ENCODE data around the gene NR3C2.
"Not testable (repeated sequence)": the region's sequence is repeated elsewhere in the genome, so short reads cannot be mapped to it uniquely, and the experiment has no call there.

Gene NR3C2

GRCh38 chr4:148091896-148092295 is 350.3 kb downstream of the NR3C2 start:
- Histone ChIP-seq H4K20me1 (ENCODE audit: insufficient read depth) (no peaks in the 10 kb centered on the region), H3K4me3 (IDR thresholded peaks at IDR 0.05; ENCODE audit: insufficient read depth, low read depth, low read length) (no peak overlapping the region), H3K27ac (no peak overlapping the region), H3K27me3 (ENCODE audit: insufficient read depth, low read depth) (no peaks in the 10 kb centered on the region), H3K4me1 (ENCODE audit: low read depth, poor library complexity, severe bottlenecking) (no peaks in the 10 kb centered on the region), H3K4me2 (no peak overlapping the region), H3K79me2 (ENCODE audit: insufficient read depth, low read depth) (no peaks in the 10 kb centered on the region), H3K9ac (no peak overlapping the region), H3K36me3 (ENCODE audit: insufficient read depth) (no peaks in the 10 kb centered on the region), H2AFZ (ENCODE audit: low read depth) (no peak overlapping the region)
- no peak for TF ChIP-seq CTCF (conservative IDR thresholded peaks at IDR 0.05; ENCODE audit: low read depth, low read length)

- Histone ChIP-seq H3K4me1 (ENCODE audit: low read depth, poor library complexity, severe bottlenecking) (no peaks in the 10 kb centered on the region), H3K4me3 (IDR thresholded peaks at IDR 0.05; ENCODE audit: insufficient read depth, low read depth, low read length) (no peak overlapping the region), H3K79me2 (ENCODE audit: insufficient read depth, low read depth) (no peaks in the 10 kb centered on the region), H3K27me3 (ENCODE audit: insufficient read depth, low read depth) (no peaks in the 10 kb centered on the region), H3K27ac (no peak overlapping the region), H3K9ac (no peak overlapping the region), H3K4me2 (no peak overlapping the region), H4K20me1 (ENCODE audit: insufficient read depth) (no peaks in the 10 kb centered on the region), H2AFZ (ENCODE audit: low read depth) (no peak overlapping the region), H3K36me3 (ENCODE audit: insufficient read depth) (no peaks in the 10 kb centered on the region)
- TF ChIP-seq CTCF (conservative IDR thresholded peaks at IDR 0.05; ENCODE audit: low read depth, low read length), result no peak
Measured at GRCh38 chr4:148090503-148091476, 351.4 kb downstream of the NR3C2 start.

GRCh38 chr4:148090029-148090428 is 352.2 kb downstream of the NR3C2 start:
- Histone ChIP-seq H3K36me3 (ENCODE audit: insufficient read depth) (no peaks in the 10 kb centered on the region), H3K9ac (no peak overlapping the region), H3K4me3 (IDR thresholded peaks at IDR 0.05; ENCODE audit: insufficient read depth, low read depth, low read length) (no peak overlapping the region), H3K27ac (no peak overlapping the region), H3K4me2 (no peak overlapping the region), H3K4me1 (ENCODE audit: low read depth, poor library complexity, severe bottlenecking) (no peaks in the 10 kb centered on the region), H3K27me3 (ENCODE audit: insufficient read depth, low read depth) (no peaks in the 10 kb centered on the region), H2AFZ (ENCODE audit: low read depth) (no peak overlapping the region), H4K20me1 (ENCODE audit: insufficient read depth) (no peaks in the 10 kb centered on the region), H3K79me2 (ENCODE audit: insufficient read depth, low read depth) (no peaks in the 10 kb centered on the region)
- no peak for TF ChIP-seq CTCF (conservative IDR thresholded peaks at IDR 0.05; ENCODE audit: low read depth, low read length)

- Histone ChIP-seq H3K36me3 (ENCODE audit: insufficient read depth) (no peaks in the 10 kb centered on the region), H3K4me3 (IDR thresholded peaks at IDR 0.05; ENCODE audit: insufficient read depth, low read depth, low read length) (no peak overlapping the region), H3K27ac (no peak overlapping the region), H3K9ac (no peak overlapping the region), H2AFZ (ENCODE audit: low read depth) (no peak overlapping the region), H3K4me2 (no peak overlapping the region), H3K79me2 (ENCODE audit: insufficient read depth, low read depth) (no peaks in the 10 kb centered on the region), H3K27me3 (ENCODE audit: insufficient read depth, low read depth) (no peaks in the 10 kb centered on the region), H4K20me1 (ENCODE audit: insufficient read depth) (no peaks in the 10 kb centered on the region), H3K4me1 (ENCODE audit: low read depth, poor library complexity, severe bottlenecking) (no peaks in the 10 kb centered on the region)
- TF ChIP-seq CTCF (conservative IDR thresholded peaks at IDR 0.05; ENCODE audit: low read depth, low read length), result no peak
Measured at GRCh38 chr4:148089624-148090023, 352.6 kb downstream of the NR3C2 start.

- H3K79me2 ChIP-seq (ENCODE audit: insufficient read depth, low read depth); H4K20me1 ChIP-seq (ENCODE audit: insufficient read depth); H3K27ac ChIP-seq; H3K27me3 ChIP-seq (ENCODE audit: insufficient read depth, low read depth); H3K36me3 ChIP-seq (ENCODE audit: insufficient read depth); H3K4me3 ChIP-seq (IDR thresholded peaks at IDR 0.05; ENCODE audit: insufficient read depth, low read depth, low read length); H2AFZ ChIP-seq (ENCODE audit: low read depth); H3K4me1 ChIP-seq (ENCODE audit: low read depth, poor library complexity, severe bottlenecking); H3K4me2 ChIP-seq; H3K9ac ChIP-seq: not testable (repeated sequence)
Measured at GRCh38 chr4:148083073-148083472, 359.1 kb downstream of the NR3C2 start.

Data from KMS-11 (cell line).